ENCODE results near the gene SMIM5.

DNA sequence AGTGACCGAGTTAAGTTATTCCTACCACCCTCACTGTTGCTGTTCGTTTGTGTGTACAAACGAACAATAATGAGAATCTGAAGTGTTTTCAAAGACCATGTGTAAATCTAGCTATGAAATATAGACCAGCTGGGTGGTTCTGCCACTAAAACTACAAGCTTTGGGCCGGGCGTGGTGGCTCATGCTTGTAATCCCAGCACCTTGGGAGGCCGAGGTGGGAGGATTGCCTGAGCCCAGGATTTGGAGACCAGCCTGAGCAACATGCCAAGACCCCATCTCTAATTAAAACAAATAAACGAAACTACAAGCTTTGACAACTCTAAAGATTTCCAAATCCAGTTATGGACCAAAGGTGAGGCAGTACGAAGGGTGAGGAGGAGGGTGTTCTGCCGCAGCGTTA is 32.7 kb downstream of the SMIM5 start:
- TF ChIP-seq EZH2 (IDR thresholded peaks at IDR 0.05), result no peak
- no peak for TF ChIP-seq POLR2AphosphoS5 (IDR thresholded peaks at IDR 0.05; ENCODE audit: borderline replicate concordance, low read depth, low read length)
